CD4-positive, CD25-positive, alpha-beta regulatory T cell (primary cell): ENCODE data around the gene DYRK1A. TPM values are rescaled to one million over a fixed set of nuclear protein-coding genes. Genes with fewer than 3 reads are reported as not detected.
A peak's percentile ranks its signal among the peaks of the same experiment; 100 is the strongest.

Source experiments
- ATAC-seq, 2 donors: fragments of 150-1000 bp; cut with Tn5 transposase; one replicate each; pipeline ENCODE4 v1.10.0; 2021; ENCODE audit warnings: low read depth in 2 of 2, moderate number of reproducible peaks in 2 of 2, moderate library complexity in 1 of 2
- DNase-seq, 3 donors: peaks; one replicate each; pipeline versions ENCODE4 v3.0.0 to v3.0.0-alpha.2; 2012 to 2022; ENCODE audit warnings: mixed read lengths in 1 of 3
- H3K27ac ChIP-seq: one replicate; pipeline ENCODE4 v1.7.0; 2013; ENCODE audit warnings: mild to moderate bottlenecking, low read length; ENCODE audit not compliant: insufficient read depth, poor library complexity, severe bottlenecking
- H3K27me3 ChIP-seq: one replicate; pipeline ENCODE4 v1.7.0; 2013; ENCODE audit warnings: low read length; ENCODE audit not compliant: control insufficient read depth, insufficient read depth
- H3K36me3 ChIP-seq: one replicate; pipeline ENCODE4 v1.7.0; 2013; ENCODE audit warnings: mild to moderate bottlenecking, low read length, moderate library complexity; ENCODE audit not compliant: control insufficient read depth, insufficient read depth
- H3K4me1 ChIP-seq: 2 replicates; pipeline ENCODE4 v1.7.0; 2013; ENCODE audit warnings: mild to moderate bottlenecking, low read length; ENCODE audit not compliant: insufficient read depth, control insufficient read depth, poor library complexity, severe bottlenecking
- H3K4me3 ChIP-seq: one replicate; pipeline ENCODE4 v1.7.0; 2013; ENCODE audit warnings: low read depth, mild to moderate bottlenecking, low read length, moderate library complexity
- H3K9me3 ChIP-seq, 2 experiments: 1 replicate in 1 of 2; 2 replicates in 1 of 2; pipeline ENCODE4 v1.7.0; 2013; ENCODE audit warnings: low read length in 2 of 2, mild to moderate bottlenecking in 1 of 2, moderate library complexity in 1 of 2; ENCODE audit not compliant: control insufficient read depth in 2 of 2
- H3K27ac Mint-ChIP-seq, 3 donors: one replicate each; pipeline ENCODE4 v1.8.0; 2020 to 2022; ENCODE audit warnings: mild to moderate bottlenecking in 3 of 3, mixed read lengths in 3 of 3, moderate library complexity in 2 of 3
- H3K27me3 Mint-ChIP-seq: one replicate; pipeline ENCODE4 v1.8.0; 2022; ENCODE audit warnings: mild to moderate bottlenecking, mixed read lengths
- H3K36me3 Mint-ChIP-seq: one replicate; pipeline ENCODE4 v1.8.0; 2020; ENCODE audit warnings: mixed read lengths
- H3K4me1 Mint-ChIP-seq, 4 donors: one replicate each; pipeline ENCODE4 v1.8.0; 2020 to 2022; ENCODE audit warnings: mixed read lengths in 4 of 4, mild to moderate bottlenecking in 1 of 4
- H3K4me3 Mint-ChIP-seq, 4 donors: one replicate each; pipeline ENCODE4 v1.8.0; 2020 to 2022; ENCODE audit warnings: mild to moderate bottlenecking in 4 of 4, mixed read lengths in 4 of 4, moderate library complexity in 3 of 4
- H3K9me3 Mint-ChIP-seq, 7 donors: one replicate each; pipeline ENCODE4 v1.8.0; 2020 to 2022; ENCODE audit warnings: mixed read lengths in 7 of 7, mild to moderate bottlenecking in 3 of 7, moderate library complexity in 2 of 7
- polyA plus RNA-seq, 4 donors: library from polyadenylated mRNA; unstranded; fragments of 300-500 nt; fragmentation: Illumina TruSeq; gene quantifications; one replicate each; pipeline ENCODE4 v1.2.3, GENCODE V29; 2021
- total RNA-seq: library from RNA; stranded (reverse); gene quantifications from one replicate; pipeline ENCODE4 v1.2.3, GENCODE V29; 2022

The DYRK1A gene
- total and polyA plus RNA-seq, 5 donors from 2014 or later: 2.6 to 143 (median 6.1) TPM

DNA sequence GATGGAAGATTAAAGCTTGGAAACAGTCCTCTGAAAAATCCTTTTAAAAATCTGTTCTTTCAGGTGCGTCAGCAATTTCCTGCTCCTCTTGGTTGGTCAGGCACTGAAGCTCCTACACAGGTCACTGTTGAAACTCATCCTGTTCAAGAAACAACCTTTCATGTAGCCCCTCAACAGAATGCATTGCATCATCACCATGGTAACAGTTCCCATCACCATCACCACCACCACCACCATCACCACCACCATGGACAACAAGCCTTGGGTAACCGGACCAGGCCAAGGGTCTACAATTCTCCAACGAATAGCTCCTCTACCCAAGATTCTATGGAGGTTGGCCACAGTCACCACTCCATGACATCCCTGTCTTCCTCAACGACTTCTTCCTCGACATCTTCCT is 145.3 kb downstream of the DYRK1A start:
- H3K4me1 Mint-ChIP-seq: peaks cover 4 to 19% (median 7%) of the 10 kb centered on the region in 4 donors
- Histone ChIP-seq H3K4me3 (no peak overlapping the region), H3K9me3 (no peaks in the 10 kb centered on the region), H3K36me3 (peaks cover 87% of the 10 kb centered on the region), H3K4me1 (no peaks in the 10 kb centered on the region), H3K27me3 (no peaks in the 10 kb centered on the region), H3K27ac (no peak overlapping the region)
- H3K4me3 Mint-ChIP-seq: no peak overlapping the region
- DNase-seq: no peak
- no peak for ATAC-seq
- H3K36me3 Mint-ChIP-seq: peaks cover 39% of the 10 kb centered on the region
- H3K9me3 Mint-ChIP-seq: peaks cover 0 to 1% (median 0%) of the 10 kb centered on the region in 7 donors
- H3K27ac Mint-ChIP-seq: peak overlapping the region in 1 of 3 donors; percentile 45
- no peaks in the 10 kb centered on the region for H3K27me3 Mint-ChIP-seq

DNA sequence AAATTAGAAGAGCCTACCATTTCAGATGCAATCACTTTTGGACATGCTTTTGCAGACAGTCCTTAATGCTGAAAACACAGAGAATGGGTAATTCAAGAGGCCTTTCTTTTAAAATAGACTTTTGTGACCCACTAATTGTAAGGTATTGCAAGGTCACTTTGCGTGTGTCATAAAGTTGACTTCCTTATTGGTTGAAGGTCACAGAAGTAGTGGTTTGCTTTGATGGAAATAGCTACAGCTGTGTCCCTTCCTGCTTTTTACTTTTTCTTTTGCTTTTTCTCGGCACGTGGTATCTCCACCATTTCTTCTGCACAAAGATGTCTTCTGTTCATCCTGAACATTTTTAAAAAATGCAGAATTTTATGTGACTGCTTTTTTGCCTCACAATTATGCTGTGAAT is 146.8 kb downstream of the DYRK1A start:
- no peaks in the 10 kb centered on the region for H3K27me3 ChIP-seq
- peaks cover 54% of the 10 kb centered on the region for H3K36me3 Mint-ChIP-seq
- no peaks in the 10 kb centered on the region for H3K4me1 ChIP-seq
- peaks cover 12 to 19% (median 13%) of the 10 kb centered on the region in 4 donors for H3K4me1 Mint-ChIP-seq
- DNase-seq (no peak), ATAC-seq (no peak)
- H3K9me3 Mint-ChIP-seq: peaks cover 0 to 1% (median 0%) of the 10 kb centered on the region in 7 donors
- no peak overlapping the region for H3K4me3 Mint-ChIP-seq
- no peaks in the 10 kb centered on the region for H3K27me3 Mint-ChIP-seq
- H3K27ac Mint-ChIP-seq: peak overlapping the region in 1 of 3 donors; percentile 69
- H3K9me3 ChIP-seq: no peaks in the 10 kb centered on the region
- peaks cover 72% of the 10 kb centered on the region for H3K36me3 ChIP-seq
- no peak overlapping the region for H3K27ac ChIP-seq
- no peak overlapping the region for H3K4me3 ChIP-seq

DNA sequence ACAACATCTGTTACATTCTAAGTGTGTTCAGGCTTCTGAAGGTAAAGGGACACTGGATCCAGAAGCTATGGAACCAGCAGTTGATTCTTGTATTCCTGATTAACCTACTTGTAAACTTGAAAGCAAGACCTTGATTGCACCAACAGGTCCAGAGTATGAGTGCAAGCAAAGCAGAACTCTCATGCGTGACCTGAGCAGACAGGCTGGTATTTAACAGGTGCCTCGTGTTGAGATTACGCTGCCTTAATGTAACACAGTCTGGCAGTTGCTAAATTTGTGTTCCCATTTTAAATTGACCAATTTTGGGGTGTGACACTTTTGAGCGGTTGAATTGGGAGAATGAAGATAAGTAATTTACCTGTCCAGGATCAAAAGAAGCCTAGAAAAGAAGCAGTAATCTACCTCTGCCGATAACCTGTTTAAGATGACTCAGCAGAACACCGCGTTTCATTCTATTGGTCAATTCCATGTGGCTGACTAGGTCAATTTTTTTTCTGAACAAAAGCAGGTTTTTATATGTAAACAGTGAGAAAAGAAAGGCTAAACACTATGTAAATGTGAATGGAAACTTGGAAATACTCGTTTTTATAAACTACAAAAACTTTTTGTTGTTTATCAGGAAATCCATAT is 147.6 kb downstream of the DYRK1A start:
- Histone ChIP-seq H3K9me3 (no peaks in the 10 kb centered on the region), H3K4me3 (no peak overlapping the region), H3K27me3 (no peaks in the 10 kb centered on the region), H3K36me3 (peaks cover 64% of the 10 kb centered on the region), H3K27ac (no peak overlapping the region), H3K4me1 (no peaks in the 10 kb centered on the region)
- peak overlapping the region in 1 of 3 donors; percentile 73 for H3K27ac Mint-ChIP-seq
- no peaks in the 10 kb centered on the region for H3K27me3 Mint-ChIP-seq
- H3K36me3 Mint-ChIP-seq: peaks cover 54% of the 10 kb centered on the region
- ATAC-seq: no peak
- H3K9me3 Mint-ChIP-seq: peaks cover 0 to 1% (median 0%) of the 10 kb centered on the region in 7 donors
- DNase-seq: no peak
- peaks cover 12 to 19% (median 13%) of the 10 kb centered on the region in 4 donors for H3K4me1 Mint-ChIP-seq
- no peak overlapping the region for H3K4me3 Mint-ChIP-seq

DNA sequence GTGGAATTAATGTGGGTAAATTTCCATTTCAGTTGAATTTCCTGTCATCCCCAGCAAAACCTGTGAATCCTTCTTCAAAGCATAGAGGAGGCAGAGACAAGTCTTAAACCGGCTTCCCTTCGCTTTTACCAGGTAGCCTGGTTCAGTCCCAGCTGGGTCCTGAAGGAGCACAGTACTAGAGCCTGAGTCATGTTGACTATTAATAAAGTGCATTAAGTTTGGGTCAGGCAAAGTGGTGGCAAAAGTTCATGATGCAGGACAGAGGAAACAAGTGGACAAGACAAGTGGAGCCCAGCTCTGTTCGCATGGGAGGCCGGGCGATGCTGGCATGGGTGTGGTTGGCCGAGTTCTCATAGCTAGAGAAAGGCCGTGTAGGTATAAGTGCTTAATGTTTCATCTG is 150.4 kb downstream of the DYRK1A start:
- ATAC-seq (no peak), DNase-seq (no peak)
- Mint-ChIP-seq H3K4me1 (peaks cover 6 to 20% (median 10%) of the 10 kb centered on the region in 4 donors), H3K27ac (peak overlapping the region in 2 of 3 donors; percentile 34 to 59), H3K9me3 (peaks cover 0 to 1% (median 0%) of the 10 kb centered on the region in 7 donors), H3K4me3 (no peak overlapping the region), H3K27me3 (no peaks in the 10 kb centered on the region), H3K36me3 (peaks cover 35% of the 10 kb centered on the region)
- Histone ChIP-seq H3K36me3 (peaks cover 36% of the 10 kb centered on the region), H3K9me3 (no peaks in the 10 kb centered on the region), H3K27me3 (no peaks in the 10 kb centered on the region), H3K4me3 (no peak overlapping the region), H3K4me1 (no peaks in the 10 kb centered on the region), H3K27ac (no peak overlapping the region)

DNA sequence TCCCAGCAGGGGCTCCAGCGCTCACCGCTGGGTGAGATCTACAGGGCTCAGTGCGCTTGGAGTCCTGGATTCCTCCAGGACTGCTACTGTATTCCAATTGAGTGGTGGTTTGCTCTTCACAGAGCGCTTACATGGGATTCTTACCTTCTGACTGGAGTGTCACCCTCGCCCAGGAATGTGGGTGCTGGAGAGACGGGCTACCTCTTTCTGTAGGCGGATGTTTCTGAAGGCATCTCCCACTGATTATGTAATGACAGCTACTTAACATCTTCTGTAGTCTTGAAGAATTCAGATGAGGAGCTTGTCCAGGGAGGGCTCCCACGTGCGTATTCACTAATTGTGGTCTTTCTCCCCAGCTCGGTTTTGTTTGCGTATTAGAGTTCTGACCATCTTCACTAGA is 154.2 kb downstream of the DYRK1A start:
- Histone ChIP-seq H3K27ac (no peak overlapping the region), H3K4me3 (no peak overlapping the region), H3K36me3 (peaks cover 7% of the 10 kb centered on the region), H3K4me1 (no peaks in the 10 kb centered on the region), H3K9me3 (no peaks in the 10 kb centered on the region), H3K27me3 (no peaks in the 10 kb centered on the region)
- H3K27me3 Mint-ChIP-seq: no peaks in the 10 kb centered on the region
- ATAC-seq (no peak), DNase-seq (no peak)
- H3K4me1 Mint-ChIP-seq: peaks cover 3 to 21% (median 9%) of the 10 kb centered on the region in 4 donors
- H3K4me3 Mint-ChIP-seq: no peak overlapping the region
- H3K36me3 Mint-ChIP-seq: peaks cover 16% of the 10 kb centered on the region
- H3K9me3 Mint-ChIP-seq: peaks cover 0 to 2% (median 0%) of the 10 kb centered on the region in 7 donors
- H3K27ac Mint-ChIP-seq: no peak overlapping the region

DNA sequence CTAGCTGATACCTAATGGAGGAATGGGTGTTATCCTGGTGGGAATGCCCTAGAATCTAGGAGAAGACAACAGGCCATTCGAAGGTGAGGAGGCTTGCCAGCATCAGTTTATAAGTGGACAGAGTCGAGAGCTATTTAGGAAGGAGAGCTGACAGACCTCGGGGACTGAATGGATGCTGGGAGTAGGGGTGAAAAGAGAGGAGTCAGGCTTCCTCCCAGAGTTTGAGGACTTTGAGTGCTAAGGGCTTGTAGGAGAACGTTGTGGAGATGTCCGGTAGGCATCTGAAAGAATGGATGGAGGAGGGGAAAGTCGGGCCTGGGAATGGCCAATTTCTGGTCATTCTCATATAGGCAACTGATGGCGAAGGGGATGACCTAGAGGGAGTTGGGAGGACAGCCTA is 155.1 kb downstream of the DYRK1A start:
- H3K9me3 Mint-ChIP-seq: peaks cover 0 to 2% (median 0%) of the 10 kb centered on the region in 7 donors
- no peaks in the 10 kb centered on the region for H3K36me3 ChIP-seq
- no peaks in the 10 kb centered on the region for H3K27me3 ChIP-seq
- no peaks in the 10 kb centered on the region for H3K4me1 ChIP-seq
- ATAC-seq (no peak), DNase-seq (no peak)
- peaks cover 16% of the 10 kb centered on the region for H3K36me3 Mint-ChIP-seq
- H3K27me3 Mint-ChIP-seq: no peaks in the 10 kb centered on the region
- no peaks in the 10 kb centered on the region for H3K9me3 ChIP-seq
- H3K4me3 ChIP-seq: no peak overlapping the region
- no peak overlapping the region for H3K27ac ChIP-seq
- peaks cover 3 to 21% (median 7%) of the 10 kb centered on the region in 4 donors for H3K4me1 Mint-ChIP-seq
- H3K27ac Mint-ChIP-seq: peak overlapping the region in 1 of 3 donors; percentile 40
- peak overlapping the region in 1 of 4 donors; percentile 21 for H3K4me3 Mint-ChIP-seq

DNA sequence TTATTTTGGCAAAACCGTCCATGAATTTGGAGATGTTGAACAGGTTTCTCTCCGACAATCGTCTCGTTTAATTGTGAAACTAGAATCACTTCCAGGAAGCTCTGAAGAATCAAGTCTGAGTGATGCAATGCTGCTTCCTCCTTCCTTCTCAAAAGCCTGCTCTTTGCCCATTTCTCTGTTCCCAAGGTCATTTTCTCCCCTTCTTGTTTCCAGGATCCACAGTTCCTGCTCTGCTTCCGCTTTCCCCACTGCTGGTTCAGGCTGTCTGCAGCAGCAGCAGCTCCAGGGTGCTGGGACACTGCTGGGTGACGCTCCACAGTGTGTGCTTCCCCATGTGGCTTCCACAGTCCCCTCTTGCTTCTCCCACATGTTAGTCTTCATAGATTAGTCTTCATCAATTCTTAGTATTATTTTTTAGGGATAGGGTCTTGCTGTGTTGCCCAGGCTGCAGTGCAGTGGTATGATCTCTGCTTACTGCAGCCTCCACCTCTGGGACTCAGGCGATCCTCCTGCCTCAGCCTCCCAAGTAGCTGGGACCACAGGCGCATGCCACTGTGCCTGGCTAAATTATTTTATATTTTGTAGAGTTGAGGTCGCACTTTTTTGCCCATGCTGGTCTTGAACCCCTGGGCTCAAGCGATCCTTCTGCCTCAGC is 156.2 kb downstream of the DYRK1A start:
- peaks cover 0 to 2% (median 0%) of the 10 kb centered on the region in 7 donors for H3K9me3 Mint-ChIP-seq
- no peaks in the 10 kb centered on the region for H3K36me3 ChIP-seq
- H3K27ac Mint-ChIP-seq: peak overlapping the region in 1 of 3 donors; percentile 45
- H3K4me1 Mint-ChIP-seq: peaks cover under 1 to 13% (median 3%) of the 10 kb centered on the region in 4 donors
- H3K4me1 ChIP-seq: no peaks in the 10 kb centered on the region
- DNase-seq: no peak
- no peak overlapping the region for H3K4me3 Mint-ChIP-seq
- no peaks in the 10 kb centered on the region for H3K27me3 ChIP-seq
- no peaks in the 10 kb centered on the region for H3K27me3 Mint-ChIP-seq
- no peak for ATAC-seq
- H3K9me3 ChIP-seq: no peaks in the 10 kb centered on the region
- no peak overlapping the region for H3K27ac ChIP-seq
- H3K4me3 ChIP-seq: no peak overlapping the region
- peaks cover 6% of the 10 kb centered on the region for H3K36me3 Mint-ChIP-seq
